Stimulated activated CD8-positive, alpha-beta memory T cell treated with anti-CD3 and anti-CD28 coated beads, Interleukin-12 subunit alpha, Interleukin-12 subunit beta, amount 100 ng/mL, for 24 hours (primary cell): Measurements from ENCODE around the gene OPTC.
"Not testable (repeated sequence)": the region's sequence is repeated elsewhere in the genome, so short reads cannot be mapped to it uniquely, and the experiment has no call there.

ENCODE experiments used
- DNase-seq: peaks from one replicate; pipeline ENCODE4 v3.0.0-alpha.2; 2020; ENCODE audit errors: extremely low read depth

Gene OPTC, protein sequence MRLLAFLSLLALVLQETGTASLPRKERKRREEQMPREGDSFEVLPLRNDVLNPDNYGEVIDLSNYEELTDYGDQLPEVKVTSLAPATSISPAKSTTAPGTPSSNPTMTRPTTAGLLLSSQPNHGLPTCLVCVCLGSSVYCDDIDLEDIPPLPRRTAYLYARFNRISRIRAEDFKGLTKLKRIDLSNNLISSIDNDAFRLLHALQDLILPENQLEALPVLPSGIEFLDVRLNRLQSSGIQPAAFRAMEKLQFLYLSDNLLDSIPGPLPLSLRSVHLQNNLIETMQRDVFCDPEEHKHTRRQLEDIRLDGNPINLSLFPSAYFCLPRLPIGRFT

DNA sequence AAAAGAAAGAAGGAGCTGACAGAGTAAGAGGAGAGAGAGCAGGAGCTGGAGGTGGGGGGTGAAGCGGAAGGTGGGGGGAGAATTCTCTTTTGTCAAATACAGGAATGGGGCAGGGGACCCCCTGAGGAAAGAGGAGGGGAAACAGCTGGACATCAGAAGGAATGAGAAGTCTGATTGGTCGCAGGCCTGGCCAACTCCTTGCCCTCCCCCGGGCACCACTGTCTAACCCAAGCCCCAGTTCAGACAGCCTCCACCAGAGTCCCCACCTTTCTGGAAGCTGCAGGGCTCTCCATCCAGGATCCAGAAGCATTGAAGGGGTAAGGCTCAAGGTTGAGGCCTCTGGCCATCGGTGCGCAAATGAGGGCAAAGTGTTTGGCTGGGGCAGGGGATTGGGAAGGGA lies at the start of gene OPTC:
TSS of gene OPTC (plus strand) at position 253 of the 400 bp plus-strand sequence. CDS start 1,853 bp downstream, outside the sequence.
- no peak for DNase-seq

DNA sequence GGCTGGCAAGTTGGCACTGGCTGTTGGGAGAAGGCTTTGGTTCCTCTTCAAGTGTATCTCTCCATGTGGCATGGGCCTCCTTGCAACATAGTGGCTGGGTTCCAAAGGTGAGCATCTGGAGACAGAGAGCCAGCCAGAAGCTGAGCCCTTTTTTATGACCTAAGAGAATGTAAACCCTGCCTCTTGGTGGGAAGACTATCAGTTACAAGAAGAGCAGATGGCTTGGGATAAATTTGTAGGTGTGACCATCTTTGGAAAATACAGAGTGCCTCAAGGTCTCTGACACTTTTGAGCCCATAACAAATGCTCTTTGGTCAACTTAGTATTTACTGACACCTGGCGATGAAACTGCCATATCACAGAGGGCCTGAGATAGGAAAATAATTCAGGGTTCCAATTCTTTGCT lies 49.8 kb upstream of the OPTC start:
- no peak for DNase-seq

DNA sequence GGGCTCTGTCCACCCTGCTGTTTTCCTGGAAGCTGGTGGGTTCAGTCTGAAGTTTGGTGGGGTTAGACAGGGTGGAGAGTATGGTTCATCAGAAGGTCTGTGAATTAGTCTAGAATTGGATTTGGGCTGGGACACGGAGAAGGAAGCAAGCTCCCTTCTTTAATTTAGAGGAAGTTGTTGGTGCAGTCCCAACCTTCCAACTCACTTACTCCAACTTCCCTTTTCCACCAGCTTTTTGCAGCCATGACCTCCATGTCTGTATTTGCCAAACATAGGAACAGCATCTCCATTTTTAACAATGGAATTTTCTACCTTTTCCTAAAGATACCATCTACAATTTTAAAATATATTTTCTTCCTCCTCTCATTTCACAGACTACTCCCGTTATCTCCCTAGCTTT lies 46.8 kb upstream of the OPTC start:
- no peak for DNase-seq

DNA sequence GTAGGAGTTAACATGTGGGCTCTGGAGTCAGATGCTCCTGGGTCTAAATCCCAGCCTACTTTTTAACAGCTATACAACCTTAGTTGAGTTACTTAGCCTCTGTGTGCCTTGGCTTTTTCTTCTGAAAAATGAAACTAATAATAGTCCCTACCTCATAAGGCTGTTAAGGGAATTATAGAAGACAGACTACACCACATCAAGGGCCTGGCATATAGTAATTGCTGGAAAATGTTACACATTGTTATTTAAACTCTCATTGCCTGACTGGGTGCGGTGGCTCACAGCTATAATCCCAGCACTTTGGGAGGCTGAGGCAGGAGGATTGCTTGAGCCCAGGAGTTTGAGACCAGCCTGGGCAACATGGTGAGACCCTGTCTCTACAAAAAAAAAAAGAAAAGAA lies 46.4 kb upstream of the OPTC start:
- not testable (repeated sequence) for DNase-seq

DNA sequence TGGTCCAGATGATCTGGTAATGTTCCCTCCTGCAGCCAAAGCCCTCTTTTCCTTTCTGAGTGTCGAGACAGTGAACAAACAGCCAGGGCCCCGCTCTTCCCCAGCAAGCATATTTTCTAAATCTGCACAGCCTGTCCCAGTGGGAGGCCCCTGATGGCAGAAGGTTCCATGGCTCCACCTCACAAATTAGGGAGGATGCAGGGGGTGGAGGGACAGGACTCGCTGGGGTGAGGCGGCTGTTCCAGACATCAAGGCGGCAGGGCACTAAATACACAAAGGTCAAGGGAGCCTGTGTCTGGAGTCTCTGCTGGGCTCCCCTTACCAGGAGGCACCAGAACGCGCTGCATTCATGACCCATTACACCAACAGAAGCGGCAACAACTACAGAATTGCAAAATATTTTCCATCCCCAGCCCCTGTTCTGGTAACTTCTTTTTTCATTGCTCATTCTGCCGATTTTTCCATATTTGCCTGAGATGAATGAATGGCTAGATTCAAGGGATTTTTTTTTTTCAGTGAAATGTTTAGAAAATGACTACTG lies 45.4 kb upstream of the OPTC start:
- no peak for DNase-seq

DNA sequence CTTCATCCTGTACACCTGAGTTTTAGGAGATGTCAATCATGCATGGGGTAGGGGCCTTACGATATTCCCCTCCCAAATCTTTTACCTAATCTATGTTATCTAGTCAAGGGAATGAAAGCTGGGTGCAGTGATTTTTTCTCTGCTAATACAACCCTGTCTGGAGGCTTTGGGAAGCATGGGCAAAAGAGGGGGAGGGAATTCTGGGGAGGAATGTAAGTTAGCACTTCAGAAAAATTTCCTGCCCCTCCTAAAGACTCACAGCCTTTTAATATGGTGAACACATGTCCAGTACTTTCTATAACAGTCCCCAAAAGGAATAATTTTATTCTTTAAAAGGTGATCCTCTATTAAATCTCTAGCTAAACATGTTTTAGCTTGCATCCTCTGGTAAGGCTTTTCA lies 44.0 kb upstream of the OPTC start:
- DNase-seq, result no peak

DNA sequence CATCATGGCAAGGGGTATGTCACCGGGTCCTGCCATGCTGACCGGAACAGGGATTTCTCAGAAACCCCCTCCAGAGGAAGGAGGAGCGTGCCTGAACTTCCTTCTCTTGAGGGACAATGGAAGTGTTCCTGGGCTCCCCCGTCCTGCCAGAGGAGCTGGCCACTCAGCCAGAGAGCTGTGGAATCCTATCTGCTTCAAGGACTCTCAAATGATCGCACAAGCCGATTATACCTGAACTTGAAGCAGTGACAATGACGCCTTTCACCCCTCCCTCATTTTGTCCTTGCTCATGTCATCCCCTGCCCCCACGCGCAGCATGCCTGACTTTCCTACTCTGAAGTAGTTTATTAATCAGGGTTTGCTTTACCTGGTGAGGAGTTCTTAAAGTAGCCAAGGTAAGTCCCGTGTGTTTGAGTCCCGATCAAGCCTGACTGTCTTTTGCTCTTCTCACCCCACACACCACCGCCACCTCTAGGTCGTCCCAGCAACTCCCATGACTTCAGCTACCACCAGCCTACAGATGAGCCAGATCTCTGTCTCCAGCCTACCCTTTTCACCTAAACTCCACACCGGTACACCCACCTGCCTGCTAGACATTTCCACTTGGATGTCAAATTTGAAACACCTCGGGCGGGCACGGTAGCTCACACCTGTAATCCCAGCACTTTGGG lies 43.3 kb upstream of the OPTC start:
- DNase-seq, result no peak

DNA sequence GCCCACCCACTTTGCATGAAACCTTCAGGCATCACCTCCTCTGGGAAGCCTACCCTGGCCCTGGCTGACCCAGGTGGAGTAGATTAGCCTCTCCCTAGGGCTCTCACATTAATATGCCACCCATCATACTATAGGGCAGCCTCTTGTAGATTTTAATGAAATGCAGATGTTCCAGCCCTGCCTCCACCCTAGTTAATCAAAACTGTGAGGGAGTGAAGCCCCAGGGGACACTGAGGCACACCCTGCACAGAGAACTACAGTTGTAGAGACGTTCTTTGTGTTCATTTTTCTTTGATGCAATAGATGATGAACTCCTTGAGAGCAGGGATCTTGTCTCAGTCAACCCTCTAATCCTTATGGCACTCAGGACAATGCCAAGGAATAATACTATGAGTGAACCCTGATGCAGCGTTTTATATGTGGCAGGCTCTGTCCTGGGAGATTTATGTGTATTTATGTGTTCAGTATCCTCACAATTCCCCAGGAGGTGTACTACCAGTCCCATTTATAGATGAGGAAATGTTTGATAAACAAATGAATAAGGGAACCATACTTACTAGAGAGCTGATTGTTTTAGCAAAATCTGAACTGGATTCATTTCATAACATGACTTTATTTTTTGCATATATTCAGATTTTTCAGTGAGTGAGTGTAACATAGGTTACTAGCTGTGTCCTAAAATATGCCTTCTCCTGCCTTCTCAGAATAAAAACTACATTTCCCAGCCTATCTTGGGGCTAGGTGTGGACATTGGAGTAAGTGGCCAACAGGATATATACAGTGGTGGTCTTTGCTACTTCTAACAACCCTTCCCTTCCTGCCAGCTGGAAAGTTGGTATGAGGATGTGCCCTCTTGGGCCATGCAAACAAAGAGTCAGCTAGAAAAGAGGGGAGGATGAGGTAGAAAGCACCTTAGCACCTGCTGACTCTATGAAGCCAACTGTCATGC lies 41.8 kb upstream of the OPTC start:
- DNase-seq, result no peak

DNA sequence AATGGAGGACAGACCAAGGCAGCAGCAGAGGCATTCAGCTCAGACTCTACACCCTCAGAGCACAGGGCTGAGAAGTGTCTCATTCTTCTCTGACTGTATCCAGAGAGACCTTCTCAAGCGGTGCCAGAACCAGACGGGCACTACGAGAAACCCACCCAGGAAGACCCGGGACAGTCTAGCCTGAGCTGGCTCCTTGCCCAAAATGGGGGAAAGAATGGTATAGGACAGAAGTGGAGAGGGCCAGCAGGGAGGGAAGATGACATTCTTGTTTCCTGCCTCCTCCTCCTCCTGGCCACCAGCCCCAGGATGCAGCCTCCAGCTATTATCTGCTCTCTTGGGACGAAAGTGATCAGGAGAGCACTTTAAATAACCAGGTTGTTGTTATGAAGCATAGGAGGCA lies 40.9 kb upstream of the OPTC start:
- no peak for DNase-seq

DNA sequence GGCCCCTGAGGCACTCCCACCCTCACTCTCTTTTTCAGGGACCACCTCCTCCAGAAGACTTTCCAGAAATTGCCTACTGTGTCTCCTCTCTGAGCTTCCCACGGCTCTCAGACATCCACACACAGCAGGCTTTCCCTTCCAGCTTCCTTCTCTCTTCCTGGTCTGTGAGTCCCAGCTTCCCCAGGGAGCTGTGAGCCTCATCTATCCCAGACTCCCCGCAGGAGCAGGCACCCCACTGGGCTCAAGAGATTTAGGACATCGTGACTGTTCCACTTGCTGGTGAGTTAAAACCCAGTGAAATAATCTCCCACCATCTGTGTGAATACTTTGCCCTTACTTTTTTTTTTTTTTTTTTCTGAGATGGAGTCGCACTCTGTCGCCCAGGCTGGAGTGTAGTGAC lies 40.3 kb upstream of the OPTC start:
- no peak for DNase-seq

DNA sequence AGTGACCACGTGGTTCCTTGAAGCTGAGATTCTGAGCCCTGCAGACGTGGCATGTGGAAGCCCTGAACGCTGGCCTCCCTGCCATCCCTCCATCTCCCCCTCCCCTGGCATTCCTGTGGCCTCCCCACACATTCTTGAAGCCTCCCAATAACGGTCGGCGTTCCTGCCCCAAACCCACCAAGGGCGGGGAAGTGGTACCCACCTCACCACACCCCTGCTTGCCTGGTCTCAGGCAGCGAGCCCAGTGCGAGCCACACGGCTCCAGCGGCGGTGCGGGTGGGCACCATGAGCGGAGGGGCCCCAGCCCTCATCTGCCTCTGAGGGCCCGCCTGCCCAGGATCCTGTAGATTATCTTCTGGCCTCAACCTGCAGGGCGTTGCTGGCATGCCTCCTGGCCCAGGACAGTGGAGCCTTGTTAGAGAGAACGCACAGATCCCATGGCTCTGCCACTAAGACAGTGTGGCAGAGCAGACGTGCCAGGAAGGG lies 38.9 kb upstream of the OPTC start:
- no peak for DNase-seq

DNA sequence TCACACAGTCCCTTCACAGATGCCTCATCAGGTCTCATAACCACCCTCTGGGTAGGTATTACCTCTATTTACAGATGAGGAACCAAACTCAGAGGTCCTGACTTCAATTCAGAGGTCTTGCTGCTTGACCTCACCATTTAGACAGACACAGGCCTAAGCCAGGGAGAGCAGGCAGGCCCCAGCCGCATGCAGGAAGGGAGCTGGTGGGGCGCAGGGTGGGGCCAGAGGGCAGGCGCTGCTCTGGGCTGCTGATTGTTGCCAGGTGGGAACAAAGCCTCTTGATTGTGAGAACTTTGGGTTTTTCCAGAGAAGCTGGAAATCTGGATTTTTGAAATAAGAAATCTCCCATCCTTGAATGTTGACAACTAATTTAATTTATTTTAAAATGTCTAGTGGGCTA lies 38.2 kb upstream of the OPTC start:
- DNase-seq, result no peak

DNA sequence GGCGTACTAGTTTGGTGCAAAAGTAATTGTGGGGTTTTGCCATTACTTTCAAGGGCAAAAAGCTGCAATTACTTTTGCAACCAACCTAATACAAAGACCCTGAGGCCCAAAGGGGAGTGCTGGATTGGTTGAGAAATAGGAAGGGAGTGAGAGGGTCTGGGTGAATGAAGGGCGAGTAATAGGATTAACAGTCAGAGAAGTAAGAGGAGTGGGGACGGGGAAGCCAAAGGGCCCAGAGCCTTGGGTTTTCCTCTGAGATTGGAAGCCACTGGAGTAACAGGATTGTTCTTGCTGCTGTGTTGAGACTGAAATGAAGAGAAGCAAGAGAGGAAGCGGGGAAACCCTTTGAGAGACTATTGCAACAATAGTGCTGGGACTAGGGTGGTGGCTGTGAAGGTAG lies 37.4 kb upstream of the OPTC start:
- no peak for DNase-seq

DNA sequence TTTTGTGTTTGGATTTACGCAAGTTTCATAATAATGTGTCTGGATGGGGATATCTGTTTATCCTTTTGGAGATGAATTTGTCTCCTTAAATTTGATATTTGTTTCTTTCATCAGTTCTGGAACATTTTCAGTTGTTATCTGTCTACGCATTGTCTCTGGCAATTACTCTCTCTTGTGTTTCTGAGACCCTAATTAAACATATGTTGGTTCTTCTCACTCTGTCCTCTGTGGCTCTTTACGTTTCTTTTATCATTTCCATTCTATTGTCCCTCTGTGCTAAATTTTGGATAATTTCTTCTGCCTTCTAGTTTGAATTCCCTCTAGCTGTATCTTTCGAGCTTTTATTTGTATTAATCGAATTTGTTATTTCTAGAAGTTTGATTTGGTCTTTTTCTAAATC lies 35.9 kb upstream of the OPTC start:
- DNase-seq, result no peak

DNA sequence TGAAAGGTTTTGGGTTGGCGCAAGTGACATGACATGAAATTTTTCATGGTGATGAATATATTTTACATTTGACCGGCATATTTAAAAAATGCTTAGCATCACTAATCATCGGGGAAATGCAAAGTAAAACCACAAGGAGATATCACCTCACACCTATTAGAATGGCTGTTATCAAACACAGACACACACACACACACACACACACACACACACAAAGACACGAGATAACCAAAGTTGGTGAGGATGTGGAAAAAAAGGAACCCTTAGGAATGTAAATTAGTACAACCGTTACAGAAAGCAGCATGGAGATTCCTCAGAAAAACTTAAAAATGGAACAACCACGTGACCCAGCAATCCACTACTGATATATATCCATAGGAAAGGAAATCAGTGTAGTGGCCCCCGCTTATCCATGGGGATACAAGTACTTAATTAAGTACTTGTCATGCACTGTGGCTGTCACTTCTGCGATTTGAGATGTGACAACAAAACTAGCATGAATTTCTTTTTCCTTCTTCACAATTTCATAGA lies 34.2 kb upstream of the OPTC start:
- no peak for DNase-seq

DNA sequence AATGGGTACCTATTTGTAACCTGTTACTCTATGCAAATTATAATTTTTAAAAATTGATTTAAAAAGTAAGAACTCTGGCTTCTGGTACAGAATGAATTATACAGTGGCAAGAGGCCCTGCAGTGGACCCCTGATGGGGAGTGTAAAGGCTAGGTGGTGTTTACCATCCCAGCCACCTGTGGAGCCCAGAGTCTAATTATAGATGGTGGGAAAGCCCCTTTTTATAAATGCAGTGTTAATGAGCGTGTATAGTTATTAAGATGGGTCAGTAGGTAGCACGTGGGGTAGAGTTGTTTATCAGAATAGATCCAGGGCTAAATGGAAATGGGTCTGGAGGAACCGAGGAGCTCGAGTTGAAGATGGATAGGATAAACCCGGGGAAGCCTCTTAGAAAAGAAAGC lies 32.2 kb upstream of the OPTC start:
- DNase-seq, result no peak

DNA sequence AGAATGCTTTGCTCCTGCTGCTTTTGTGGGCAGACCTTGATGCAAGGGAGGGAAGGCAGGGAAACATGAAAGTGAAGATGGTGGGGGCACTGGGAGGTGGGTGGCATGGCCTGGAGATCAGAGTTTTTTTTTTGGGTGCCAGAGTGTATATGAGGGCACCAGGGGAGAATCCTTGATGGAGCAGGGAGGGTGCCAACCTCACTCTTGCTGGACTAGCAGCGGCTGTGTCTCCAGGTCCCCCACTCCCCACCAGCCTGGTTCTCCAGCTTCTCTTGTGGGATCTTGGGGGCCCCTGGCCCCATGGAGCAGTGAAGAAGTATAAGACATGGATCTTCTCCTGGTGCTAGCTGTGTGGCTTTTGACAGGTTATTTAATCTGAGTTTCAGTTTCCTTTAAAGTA lies 31.8 kb upstream of the OPTC start:
- DNase-seq, result no peak

DNA sequence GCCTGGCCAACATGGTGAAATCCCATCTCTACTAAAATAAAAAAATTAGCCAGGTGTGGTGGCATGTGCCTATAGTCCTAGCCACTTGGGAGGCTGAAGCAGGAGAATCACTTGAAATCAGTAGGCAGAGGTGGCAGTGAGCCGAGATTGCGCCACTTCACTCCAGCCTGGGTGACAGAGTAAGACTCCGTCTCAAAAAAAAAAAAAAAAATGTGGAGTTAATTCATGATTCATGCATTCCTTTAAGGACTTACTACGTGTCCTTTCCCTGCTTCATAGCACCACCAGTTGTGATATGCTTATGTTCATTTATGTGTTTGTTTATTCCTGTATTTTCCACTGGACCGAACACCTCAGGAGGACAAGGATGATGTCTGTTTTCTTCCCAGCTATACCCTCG lies 31.1 kb upstream of the OPTC start:
- DNase-seq, result no peak

DNA sequence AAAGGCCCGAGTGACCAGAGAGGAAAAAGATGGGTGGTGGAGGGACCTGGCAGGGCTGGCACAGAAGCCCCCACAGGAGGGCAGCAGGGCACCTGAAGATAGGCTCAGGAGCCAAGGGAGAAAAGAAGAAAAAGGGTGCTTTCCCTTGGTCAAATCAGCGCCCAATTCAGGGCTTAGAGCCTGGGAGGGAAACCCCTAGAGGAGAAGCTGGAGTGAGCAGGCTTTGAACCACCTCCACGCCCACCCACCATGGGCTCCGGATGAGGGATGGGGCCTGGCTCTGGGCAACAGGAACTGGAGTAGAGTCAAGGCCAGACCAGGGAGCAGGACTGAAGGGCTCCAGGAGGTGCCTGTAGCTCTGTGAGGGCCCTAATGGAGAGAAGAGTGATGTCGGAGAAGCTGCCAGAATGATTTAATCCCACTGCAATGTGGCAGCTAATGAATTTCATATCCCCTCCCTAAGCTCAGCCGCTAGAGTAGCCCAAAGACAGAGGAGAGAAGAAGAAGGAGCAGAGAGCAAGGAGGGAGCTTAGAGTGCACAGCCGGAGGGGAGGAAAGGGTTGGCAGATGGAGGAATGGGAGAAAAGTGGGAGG lies 30.4 kb upstream of the OPTC start:
- no peak for DNase-seq

DNA sequence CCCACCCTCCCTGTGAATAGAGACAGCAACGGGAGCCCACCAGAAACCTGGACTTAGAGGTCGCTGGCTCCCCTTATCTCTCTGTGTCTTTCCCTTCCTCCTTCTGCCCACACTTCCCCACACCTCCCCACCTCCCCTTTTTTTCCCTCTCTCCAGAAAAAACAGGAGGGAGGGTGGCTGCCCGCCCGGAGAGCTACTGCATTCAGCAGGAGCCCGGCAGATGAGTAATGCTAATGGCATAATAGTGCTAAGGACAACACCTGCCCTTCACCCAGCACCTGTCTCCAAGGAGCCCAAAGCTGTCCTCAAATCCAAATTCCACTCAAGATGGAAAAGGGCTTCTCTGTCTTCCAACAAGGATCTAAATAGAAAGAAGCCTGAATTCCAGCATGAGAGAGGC lies 29.7 kb upstream of the OPTC start:
- DNase-seq, result no peak

DNA sequence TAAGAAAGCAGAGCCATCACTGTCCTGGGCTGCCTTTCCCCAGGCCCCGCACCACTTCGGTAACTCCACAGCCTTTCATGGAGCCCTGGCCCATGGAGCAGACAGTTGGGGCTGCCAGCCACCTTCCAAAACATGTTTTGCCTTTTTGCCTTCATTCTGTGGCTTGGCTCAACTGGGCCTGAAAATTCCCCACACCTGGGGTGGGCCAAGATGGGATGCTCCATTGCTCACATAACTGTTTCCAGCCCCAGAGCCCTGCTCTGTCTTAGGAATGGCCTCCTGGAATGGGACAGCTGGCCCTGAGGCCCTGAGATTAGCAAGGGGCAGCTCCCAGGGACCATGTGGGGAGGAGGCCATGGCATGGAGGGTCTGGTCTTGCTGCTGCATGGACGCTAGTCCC lies 29.2 kb upstream of the OPTC start:
- DNase-seq, result no peak
